Trophoblast cell (in vitro differentiated cells and primary cell): ENCODE data around the gene PIK3R1.

Source experiments
- DNase-seq, 2 donors: peaks; one replicate each; pipeline ENCODE4 v3.0.0-alpha.2; 2016
- H2AFZ ChIP-seq: 2 replicates; pipeline ENCODE4 v1.6.1; 2013; ENCODE audit warnings: low read length, moderate library complexity, mild to moderate bottlenecking; ENCODE audit not compliant: insufficient read depth, poor library complexity
- H2AK5ac ChIP-seq: 2 replicates; pipeline ENCODE4 v1.6.1; 2013; ENCODE audit warnings: mild to moderate bottlenecking, low read length
- H2BK120ac ChIP-seq: 2 replicates; pipeline ENCODE4 v1.6.1; 2013; ENCODE audit warnings: low read length, mild to moderate bottlenecking, moderate library complexity; ENCODE audit not compliant: insufficient read depth, poor library complexity
- H2BK12ac ChIP-seq: 2 replicates; pipeline ENCODE4 v1.6.1; 2013; ENCODE audit warnings: mild to moderate bottlenecking, low read length, moderate library complexity
- H2BK5ac ChIP-seq: 2 replicates; pipeline ENCODE4 v1.6.1; 2013; ENCODE audit warnings: low read length, low read depth, moderate library complexity, mild to moderate bottlenecking; ENCODE audit not compliant: poor library complexity
- H3K14ac ChIP-seq: 2 replicates; pipeline ENCODE4 v1.6.1; 2013; ENCODE audit warnings: mild to moderate bottlenecking, low read length
- H3K18ac ChIP-seq: 2 replicates; pipeline ENCODE4 v1.6.1; 2013; ENCODE audit warnings: mild to moderate bottlenecking, low read length
- H3K23ac ChIP-seq: 2 replicates; pipeline ENCODE4 v1.6.1; 2013; ENCODE audit warnings: low read length
- H3K27ac ChIP-seq: 2 replicates; pipeline ENCODE4 v1.5.1; 2013; ENCODE audit warnings: low read depth, mild to moderate bottlenecking, inconsistent platforms, low read length, moderate library complexity
- H3K27me3 ChIP-seq: 2 replicates; pipeline ENCODE4 v1.6.1; 2013; ENCODE audit warnings: inconsistent platforms, mild to moderate bottlenecking, low read length, moderate library complexity; ENCODE audit not compliant: insufficient read depth
- H3K36me3 ChIP-seq, 2 experiments: 1 replicate in 1 of 2; 2 replicates in 1 of 2; pipeline ENCODE4 v1.6.1; 2013; ENCODE audit warnings: low read length in 2 of 2, mild to moderate bottlenecking in 2 of 2, moderate library complexity in 1 of 2; ENCODE audit not compliant: insufficient read depth in 2 of 2, control insufficient read depth in 1 of 2
- H3K4ac ChIP-seq: 2 replicates; pipeline ENCODE4 v1.6.1; 2013; ENCODE audit warnings: low read depth, mild to moderate bottlenecking, low read length, moderate library complexity
- H3K4me1 ChIP-seq, 2 experiments: 1 replicate in 1 of 2; 2 replicates in 1 of 2; pipeline ENCODE4 v1.6.1; 2013; ENCODE audit warnings: low read length in 2 of 2, mild to moderate bottlenecking in 2 of 2, moderate library complexity in 1 of 2; ENCODE audit not compliant: insufficient read depth in 2 of 2, control insufficient read depth in 1 of 2
- H3K4me2 ChIP-seq: 2 replicates; pipeline ENCODE4 v1.6.1; 2013; ENCODE audit warnings: inconsistent platforms, mild to moderate bottlenecking, low read length, moderate library complexity
- H3K4me3 ChIP-seq: 2 replicates; pipeline ENCODE4 v1.5.1; 2013; ENCODE audit warnings: mild to moderate bottlenecking, low read depth, low read length, inconsistent platforms
- H3K79me1 ChIP-seq: one replicate; pipeline ENCODE4 v1.6.1; 2013; ENCODE audit warnings: low read length
- H3K79me2 ChIP-seq: 2 replicates; pipeline ENCODE4 v1.6.1; 2013; ENCODE audit warnings: low read length, mild to moderate bottlenecking; ENCODE audit not compliant: control insufficient read depth, insufficient read depth, poor library complexity
- H3K9ac ChIP-seq: 2 replicates; pipeline ENCODE4 v1.6.1; 2013; ENCODE audit warnings: mild to moderate bottlenecking, low read length
- H3K9me3 ChIP-seq: 2 replicates; pipeline ENCODE4 v1.6.1; 2013; ENCODE audit warnings: low read depth, mild to moderate bottlenecking, control low read depth, inconsistent platforms, low read length; ENCODE audit not compliant: insufficient read depth
- H4K12ac ChIP-seq: 2 replicates; pipeline ENCODE4 v1.6.1; 2013; ENCODE audit warnings: low read depth, mild to moderate bottlenecking, low read length, moderate library complexity
- H4K8ac ChIP-seq: 2 replicates; pipeline ENCODE4 v1.6.1; 2013; ENCODE audit warnings: low read depth, mild to moderate bottlenecking, low read length, moderate library complexity
- H4K91ac ChIP-seq: one replicate; pipeline ENCODE4 v1.6.1; 2013; ENCODE audit warnings: low read depth, mild to moderate bottlenecking, low read length, moderate library complexity
- WGBS: extraction: QIAGEN DNeasy Blood & Tissue Kit; methylation state at CpG from one replicate; pipeline ENCODE4 v1.1.7; 2013; ENCODE audit warnings: missing lambda C conversion rate; ENCODE audit not compliant: insufficient read length, insufficient coverage; ENCODE audit errors: extremely low coverage; 5-methylcytosine and 5-hydroxymethylcytosine counted together

Gene PIK3R1

DNA sequence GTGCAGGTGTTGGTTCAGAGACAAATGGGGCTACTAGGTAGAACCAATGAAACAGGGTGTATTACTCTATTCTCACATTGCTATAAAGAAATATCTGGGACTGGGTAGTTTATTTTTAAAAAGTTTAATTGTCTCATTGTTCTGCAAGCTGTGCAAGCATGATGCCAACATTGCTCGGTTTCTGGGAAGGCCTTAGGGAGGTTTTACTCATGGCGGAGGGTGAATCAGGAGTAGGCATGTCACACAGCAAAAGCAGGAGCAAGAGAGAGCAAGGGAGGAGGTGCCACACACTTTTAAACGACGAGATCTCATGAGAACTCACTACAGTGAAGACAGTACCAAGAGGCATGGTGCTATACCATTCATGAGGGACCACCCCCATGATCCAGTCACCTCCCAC, 134.6 kb downstream of the PIK3R1 start:
- no CpG with 5 or more reads among the region's 4 CpGs for WGBS

More for the DNA sequence above, 134.6 kb downstream of the PIK3R1 start:
- H3K36me3 ChIP-seq = no peaks in the 10 kb centered on the region
- H4K8ac ChIP-seq = no peak overlapping the region
- no peak overlapping the region for H3K9ac ChIP-seq
- no peak for DNase-seq
- no peak overlapping the region for H3K4me2 ChIP-seq
- no peak overlapping the region for H3K18ac ChIP-seq
- no peak overlapping the region for H3K14ac ChIP-seq
- no peak overlapping the region for H3K4ac ChIP-seq
- H3K4me1 ChIP-seq = no peaks in the 10 kb centered on the region
- no peaks in the 10 kb centered on the region for H3K27me3 ChIP-seq
- no peak overlapping the region for H2BK12ac ChIP-seq
- H2AFZ ChIP-seq = no peak overlapping the region
- no peak overlapping the region for H3K4me3 ChIP-seq
- peaks cover 3% of the 10 kb centered on the region for H3K9me3 ChIP-seq
- no peak overlapping the region for H2AK5ac ChIP-seq
- no peak overlapping the region for H2BK5ac ChIP-seq
- H2BK120ac ChIP-seq = no peak overlapping the region
- H4K12ac ChIP-seq = no peak overlapping the region
- H3K79me2 ChIP-seq = no peaks in the 10 kb centered on the region
- no peaks in the 10 kb centered on the region for H3K79me1 ChIP-seq
- H4K91ac ChIP-seq = no peak overlapping the region
- H3K27ac ChIP-seq = no peak overlapping the region
- H3K23ac ChIP-seq = no peak overlapping the region
